BLaER1 treated with 17β-estradiol and CSF1 and Interleukin-3, amounts not matched to agents 10 nM and 100 nM (cell line): ENCODE results near the gene RHOJ.

Source experiments
- H3K27ac ChIP-seq, 11 experiments: shearing (Covaris generic); formaldehyde crosslinking; 2 replicates each; pipeline ENCODE4 v1.8.1; 2022
- H3K27me3 ChIP-seq, 11 experiments: shearing (Covaris generic); formaldehyde crosslinking; 2 replicates each; pipeline ENCODE4 v1.8.1; 2022
- H3K36me3 ChIP-seq, 11 experiments: shearing (Covaris generic); formaldehyde crosslinking; 2 replicates each; pipeline ENCODE4 v1.8.1; 2022
- H3K4me1 ChIP-seq, 10 experiments: shearing (Covaris generic); formaldehyde crosslinking; 2 replicates each; pipeline ENCODE4 v1.8.1; 2022
- H3K4me2 ChIP-seq, 11 experiments: shearing (Covaris generic); formaldehyde crosslinking; 2 replicates each; pipeline ENCODE4 v1.8.1; 2022
- H3K4me3 ChIP-seq, 10 experiments: shearing (Covaris generic); formaldehyde crosslinking; 2 replicates each; pipeline ENCODE4 v1.8.1; 2022
- H3K9ac ChIP-seq, 11 experiments: shearing (Covaris generic); formaldehyde crosslinking; 2 replicates each; pipeline ENCODE4 v1.8.1; 2022
- H3K9me3 ChIP-seq, 11 experiments: shearing (Covaris generic); formaldehyde crosslinking; replicated peaks in 1 of 11; 2 replicates each; pipeline ENCODE4 v1.8.1; 2022
- H4K20me1 ChIP-seq, 11 experiments: shearing (Covaris generic); formaldehyde crosslinking; 2 replicates each; pipeline ENCODE4 v1.8.1; 2022
- Cebpa-rat ChIP-seq, 11 experiments: shearing (Covaris generic); IDR thresholded peaks; 2 replicates each; pipeline ENCODE4 v1.8.1; 2022

The RHOJ gene

DNA sequence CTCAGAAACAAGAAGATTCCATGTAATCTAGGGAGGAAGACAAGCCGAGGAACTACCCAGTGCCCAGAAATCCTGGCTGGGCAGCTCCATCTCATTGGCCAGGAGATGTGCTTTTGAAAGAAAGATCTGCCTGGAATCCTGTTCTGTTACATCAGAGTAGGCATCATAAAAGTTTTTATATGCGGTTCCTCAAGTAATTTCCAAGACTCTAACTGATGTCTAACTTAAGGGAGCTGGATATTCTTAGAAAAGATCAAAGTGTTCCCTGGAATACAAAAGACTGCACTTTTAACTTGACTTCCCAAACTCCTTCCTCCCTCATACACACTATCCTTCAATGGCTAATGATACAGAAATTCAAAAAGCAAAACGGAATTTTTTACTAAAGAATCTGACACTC lies 16.3 kb downstream of the RHOJ start:
- TF ChIP-seq Cebpa-rat (IDR thresholded peaks at IDR 0.05), result no peak
- Histone ChIP-seq H3K9me3 (no peaks in the 10 kb centered on the region), H3K4me3 (no peak overlapping the region), H3K36me3 (no peaks in the 10 kb centered on the region), H3K9ac (no peak overlapping the region), H3K4me1 (no peaks in the 10 kb centered on the region), H3K27me3 (no peaks in the 10 kb centered on the region), H3K4me2 (no peak overlapping the region), H3K27ac (no peak overlapping the region), H4K20me1 (no peaks in the 10 kb centered on the region)

DNA sequence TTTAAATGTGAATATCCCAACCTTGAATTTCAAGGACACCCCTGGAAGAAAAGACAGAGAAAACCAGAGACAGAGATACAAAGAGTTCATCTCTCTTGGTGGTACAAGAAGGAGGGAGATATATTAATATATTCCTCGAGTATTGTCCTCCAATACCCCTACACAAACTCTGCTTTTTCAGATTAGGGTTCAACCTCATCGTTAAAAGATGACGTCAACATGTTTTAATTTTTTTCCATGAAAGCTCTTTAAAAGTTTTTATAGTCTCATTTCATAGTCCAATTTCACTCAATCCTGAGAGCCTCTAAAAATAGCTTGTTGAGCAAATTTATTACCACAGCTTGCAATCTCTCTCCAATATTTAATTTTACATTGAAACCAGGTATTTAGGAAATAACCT lies 19.4 kb downstream of the RHOJ start:
- no peaks in the 10 kb centered on the region for H3K27me3 ChIP-seq
- H3K4me2 ChIP-seq, result no peak overlapping the region
- H4K20me1 ChIP-seq, result no peaks in the 10 kb centered on the region
- no peaks in the 10 kb centered on the region for H3K36me3 ChIP-seq
- no peak overlapping the region for H3K9ac ChIP-seq
- TF ChIP-seq Cebpa-rat (IDR thresholded peaks at IDR 0.05), result no peak
- no peaks in the 10 kb centered on the region for H3K4me1 ChIP-seq
- H3K4me3 ChIP-seq, result no peak overlapping the region
- H3K27ac ChIP-seq, result no peak overlapping the region
- no peaks in the 10 kb centered on the region for H3K9me3 ChIP-seq

DNA sequence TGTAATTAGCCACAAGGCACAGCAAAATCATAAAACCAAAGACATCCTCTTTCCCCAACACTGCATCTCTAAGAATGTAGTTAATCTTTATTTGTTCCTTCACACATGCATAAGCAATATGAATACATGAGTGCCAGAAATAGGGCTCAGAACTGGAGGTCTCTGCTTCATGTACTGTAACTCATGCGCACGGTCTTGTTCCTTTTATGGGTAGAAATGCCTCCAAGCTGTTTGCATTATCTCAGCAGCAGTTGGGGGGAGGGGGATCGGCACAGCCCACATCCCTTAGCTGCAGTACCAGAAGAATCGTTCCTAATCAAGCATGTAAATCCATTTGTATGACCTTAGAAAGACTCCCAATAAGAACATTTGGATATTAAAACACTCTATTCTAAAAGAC lies 20.0 kb downstream of the RHOJ start:
- no peak overlapping the region for H3K27ac ChIP-seq
- no peak overlapping the region for H3K9ac ChIP-seq
- no peaks in the 10 kb centered on the region for H3K36me3 ChIP-seq
- no peaks in the 10 kb centered on the region for H3K27me3 ChIP-seq
- no peaks in the 10 kb centered on the region for H4K20me1 ChIP-seq
- no peak overlapping the region for H3K4me3 ChIP-seq
- H3K4me2 ChIP-seq, result no peak overlapping the region
- no peak for TF ChIP-seq Cebpa-rat (IDR thresholded peaks at IDR 0.05)
- no peaks in the 10 kb centered on the region for H3K4me1 ChIP-seq
- H3K9me3 ChIP-seq, result peaks cover 0 to under 1% (median 0%) of the 10 kb centered on the region in 11 experiments; a peak in 2 of 22 replicates

DNA sequence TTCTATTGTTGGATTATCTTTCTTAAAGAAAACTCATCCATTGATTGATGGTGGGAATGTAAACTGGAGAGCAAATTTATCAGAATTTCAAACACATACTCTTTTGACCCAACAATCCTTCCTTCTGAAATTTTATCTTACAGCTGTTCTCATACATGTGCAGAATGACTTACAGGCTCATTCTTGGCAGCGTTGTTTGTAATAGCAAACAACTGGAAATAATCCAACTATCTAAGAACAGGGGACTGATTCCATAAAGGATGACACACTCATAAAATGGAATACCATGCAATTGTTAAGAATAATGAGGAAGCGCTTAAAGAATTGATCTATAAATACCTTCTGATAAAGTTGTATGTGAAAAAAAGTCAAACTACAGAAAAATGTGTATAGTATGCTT lies 24.0 kb downstream of the RHOJ start:
- no peaks in the 10 kb centered on the region for H4K20me1 ChIP-seq
- no peak overlapping the region for H3K4me3 ChIP-seq
- H3K36me3 ChIP-seq, result no peaks in the 10 kb centered on the region
- H3K27ac ChIP-seq, result no peak overlapping the region
- no peaks in the 10 kb centered on the region for H3K27me3 ChIP-seq
- H3K9ac ChIP-seq, result no peak overlapping the region
- TF ChIP-seq Cebpa-rat (IDR thresholded peaks at IDR 0.05), result no peak
- H3K4me1 ChIP-seq, result no peaks in the 10 kb centered on the region
- no peak overlapping the region for H3K4me2 ChIP-seq
- H3K9me3 ChIP-seq, result peaks cover 0 to 9% (median 0%) of the 10 kb centered on the region in 11 experiments; a peak in 3 of 22 replicates

DNA sequence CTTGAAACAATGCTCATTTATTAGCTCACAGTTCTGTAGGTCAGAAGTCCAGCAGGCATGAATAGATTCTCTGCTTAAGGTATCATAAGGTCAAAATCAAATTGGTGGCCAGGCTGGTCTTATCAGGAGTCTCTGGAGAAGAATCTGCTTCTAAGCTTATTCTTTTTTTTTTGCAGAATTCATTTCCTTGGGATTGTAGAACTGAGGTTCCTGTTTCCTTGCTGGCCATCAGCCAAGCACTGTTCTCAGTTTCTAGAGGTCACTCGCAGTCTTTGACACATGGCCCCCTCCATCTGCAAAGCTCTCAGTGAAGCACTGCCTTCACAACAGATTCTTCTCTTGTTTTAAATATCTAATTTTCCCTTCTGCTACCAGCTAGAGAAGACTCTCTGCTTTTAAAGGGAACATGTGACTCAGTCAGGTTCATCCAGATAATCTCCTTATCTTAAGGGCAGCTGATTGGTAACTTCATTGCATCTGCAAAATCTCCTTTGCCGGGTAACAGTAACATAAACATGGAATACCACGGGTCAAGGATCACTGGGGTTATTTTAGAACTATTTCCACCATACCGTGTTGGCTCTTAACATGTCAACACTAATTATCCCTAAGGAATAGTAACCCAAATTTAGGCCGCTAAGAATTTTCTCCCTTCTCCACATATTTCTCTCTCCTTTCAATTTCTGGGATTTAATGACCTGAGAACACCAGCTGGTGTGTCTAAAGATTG lies 25.3 kb downstream of the RHOJ start:
- H3K4me1 ChIP-seq, result no peaks in the 10 kb centered on the region
- H3K36me3 ChIP-seq, result no peaks in the 10 kb centered on the region
- no peaks in the 10 kb centered on the region for H4K20me1 ChIP-seq
- H3K27ac ChIP-seq, result no peak overlapping the region
- H3K4me2 ChIP-seq, result no peak overlapping the region
- no peaks in the 10 kb centered on the region for H3K27me3 ChIP-seq
- H3K4me3 ChIP-seq, result no peak overlapping the region
- H3K9ac ChIP-seq, result no peak overlapping the region
- peaks cover 0 to 9% (median 0%) of the 10 kb centered on the region in 11 experiments; a peak in 3 of 22 replicates for H3K9me3 ChIP-seq
- no peak for TF ChIP-seq Cebpa-rat (IDR thresholded peaks at IDR 0.05)

DNA sequence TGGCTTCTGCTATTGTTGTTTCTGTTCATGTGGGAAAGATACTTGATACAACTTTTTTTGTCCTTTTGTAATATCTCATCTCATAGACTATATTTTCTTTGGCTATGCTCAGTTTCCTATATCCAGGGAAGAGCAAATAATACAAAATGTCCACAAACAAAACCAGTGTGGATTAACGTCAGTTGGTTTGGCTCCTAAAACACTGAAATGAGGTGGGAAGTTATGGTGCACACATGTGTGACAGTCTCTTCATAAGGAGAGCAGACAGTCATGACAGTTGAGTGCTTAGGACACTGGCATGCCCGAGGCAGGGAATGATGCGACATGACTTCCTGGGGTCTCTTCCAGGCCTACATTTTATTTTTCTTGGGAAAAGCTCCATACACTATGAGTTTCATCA lies 27.5 kb downstream of the RHOJ start:
- H3K36me3 ChIP-seq, result no peaks in the 10 kb centered on the region
- H3K27me3 ChIP-seq, result no peaks in the 10 kb centered on the region
- no peak overlapping the region for H3K4me2 ChIP-seq
- TF ChIP-seq Cebpa-rat (IDR thresholded peaks at IDR 0.05), result no peak
- no peak overlapping the region for H3K9ac ChIP-seq
- no peaks in the 10 kb centered on the region for H4K20me1 ChIP-seq
- peaks cover 0 to 9% (median 0%) of the 10 kb centered on the region in 11 experiments; a peak in 3 of 22 replicates for H3K9me3 ChIP-seq
- H3K27ac ChIP-seq, result no peak overlapping the region
- no peaks in the 10 kb centered on the region for H3K4me1 ChIP-seq
- no peak overlapping the region for H3K4me3 ChIP-seq

DNA sequence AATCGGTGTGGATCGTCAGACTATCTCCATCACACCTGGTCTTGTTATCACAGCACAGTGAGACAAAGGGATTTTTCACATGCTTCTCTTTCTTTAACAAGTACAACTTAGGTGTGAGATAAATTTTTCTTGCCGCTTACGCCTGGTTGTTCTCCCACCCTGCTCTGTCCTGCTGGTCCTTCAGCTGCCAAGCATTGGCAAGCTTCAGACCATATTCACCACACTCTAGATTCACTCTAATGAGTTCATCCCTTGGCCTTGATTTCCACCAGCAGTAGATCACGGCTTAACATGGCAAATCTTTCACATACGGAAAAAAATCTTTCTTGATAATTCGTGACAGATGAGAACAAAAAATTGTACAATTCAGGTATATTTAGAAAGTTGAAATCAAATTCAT lies 33.5 kb downstream of the RHOJ start:
- no peak overlapping the region for H3K4me2 ChIP-seq
- H3K4me1 ChIP-seq, result no peaks in the 10 kb centered on the region
- no peak overlapping the region for H3K9ac ChIP-seq
- no peaks in the 10 kb centered on the region for H3K27me3 ChIP-seq
- H3K36me3 ChIP-seq, result no peaks in the 10 kb centered on the region
- no peaks in the 10 kb centered on the region; a peak in 1 of 22 replicates for H4K20me1 ChIP-seq
- TF ChIP-seq Cebpa-rat (IDR thresholded peaks at IDR 0.05), result no peak
- H3K9me3 ChIP-seq, result no peaks in the 10 kb centered on the region
- no peak overlapping the region for H3K27ac ChIP-seq
- H3K4me3 ChIP-seq, result no peak overlapping the region

DNA sequence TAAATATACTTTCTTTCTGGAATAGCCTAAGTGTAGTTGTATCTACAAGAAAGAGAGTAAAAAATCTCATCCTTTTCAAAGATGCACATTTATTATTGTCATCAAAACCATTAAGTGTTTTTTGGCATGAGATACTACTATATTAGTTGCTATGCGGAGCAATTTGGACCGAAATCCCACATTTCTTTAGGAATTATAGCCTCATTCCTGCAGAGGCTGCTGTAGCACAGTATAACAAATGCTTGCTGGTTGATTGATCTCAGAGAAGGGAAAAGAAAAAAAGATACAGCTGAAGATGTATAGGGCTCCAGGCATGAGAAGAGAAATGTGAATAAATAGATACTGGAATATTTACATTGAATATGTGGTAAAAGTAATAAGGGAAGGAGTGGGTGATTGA lies 36.0 kb downstream of the RHOJ start:
- no peak overlapping the region for H3K4me2 ChIP-seq
- H3K36me3 ChIP-seq, result no peaks in the 10 kb centered on the region
- H3K9ac ChIP-seq, result no peak overlapping the region
- no peaks in the 10 kb centered on the region; a peak in 1 of 22 replicates for H4K20me1 ChIP-seq
- no peak overlapping the region for H3K27ac ChIP-seq
- no peaks in the 10 kb centered on the region for H3K9me3 ChIP-seq
- H3K4me1 ChIP-seq, result no peaks in the 10 kb centered on the region
- TF ChIP-seq Cebpa-rat (IDR thresholded peaks at IDR 0.05), result no peak
- H3K4me3 ChIP-seq, result no peak overlapping the region
- no peaks in the 10 kb centered on the region for H3K27me3 ChIP-seq

DNA sequence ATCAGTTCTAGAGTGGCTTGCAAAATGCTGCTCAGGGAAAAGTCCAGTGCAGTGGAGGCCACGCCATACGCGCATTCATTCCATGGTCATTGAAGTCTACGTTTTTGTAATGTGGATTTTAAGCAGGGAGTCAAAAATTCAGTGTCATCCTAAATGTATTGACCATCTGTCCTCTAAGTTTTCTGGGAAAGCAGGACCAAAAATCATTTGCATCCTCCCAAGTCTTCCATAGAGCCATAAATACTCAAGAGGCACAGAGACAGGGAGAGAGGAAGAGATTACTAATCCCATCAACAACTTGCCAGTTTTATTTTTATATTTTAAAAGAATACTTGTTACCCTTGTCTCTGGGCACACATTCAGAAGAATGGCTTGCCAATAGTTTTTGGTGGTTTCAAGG lies 36.9 kb downstream of the RHOJ start:
- H3K36me3 ChIP-seq, result no peaks in the 10 kb centered on the region
- H3K27ac ChIP-seq, result no peak overlapping the region
- H3K4me1 ChIP-seq, result no peaks in the 10 kb centered on the region
- H3K9me3 ChIP-seq, result no peaks in the 10 kb centered on the region
- no peak for TF ChIP-seq Cebpa-rat (IDR thresholded peaks at IDR 0.05)
- no peak overlapping the region for H3K4me2 ChIP-seq
- H3K9ac ChIP-seq, result no peak overlapping the region
- H3K27me3 ChIP-seq, result no peaks in the 10 kb centered on the region
- no peaks in the 10 kb centered on the region; a peak in 1 of 22 replicates for H4K20me1 ChIP-seq
- no peak overlapping the region for H3K4me3 ChIP-seq

DNA sequence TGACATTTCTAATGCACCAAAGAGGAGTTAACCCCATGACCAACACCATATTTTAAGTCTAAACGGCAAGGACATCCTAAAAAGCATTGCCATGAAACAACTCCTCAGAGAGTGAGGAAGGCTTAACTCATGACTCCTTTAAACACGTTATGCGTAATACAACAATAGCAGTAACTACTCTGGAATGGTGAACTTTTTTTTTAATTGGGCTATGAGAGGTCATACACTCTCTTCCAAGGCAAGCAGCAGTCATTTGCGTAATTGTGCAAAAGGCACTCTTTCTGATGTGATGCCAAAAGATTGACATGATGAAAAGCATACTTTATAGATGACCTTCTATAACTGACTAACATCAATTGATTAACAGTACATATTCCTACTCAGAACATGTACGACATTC lies 39.4 kb downstream of the RHOJ start:
- Histone ChIP-seq H3K4me2 (no peak overlapping the region), H4K20me1 (no peaks in the 10 kb centered on the region; a peak in 1 of 22 replicates), H3K4me1 (no peaks in the 10 kb centered on the region), H3K9me3 (no peaks in the 10 kb centered on the region), H3K27ac (no peak overlapping the region), H3K9ac (no peak overlapping the region), H3K4me3 (no peak overlapping the region), H3K27me3 (no peaks in the 10 kb centered on the region), H3K36me3 (no peaks in the 10 kb centered on the region)
- no peak for TF ChIP-seq Cebpa-rat (IDR thresholded peaks at IDR 0.05)
